Measurements from ENCODE around the gene POM121L2.
"Not testable (repeated sequence)": the region's sequence is repeated elsewhere in the genome, so short reads cannot be mapped to it uniquely, and the experiment has no call there.

The POM121L2 gene

DNA sequence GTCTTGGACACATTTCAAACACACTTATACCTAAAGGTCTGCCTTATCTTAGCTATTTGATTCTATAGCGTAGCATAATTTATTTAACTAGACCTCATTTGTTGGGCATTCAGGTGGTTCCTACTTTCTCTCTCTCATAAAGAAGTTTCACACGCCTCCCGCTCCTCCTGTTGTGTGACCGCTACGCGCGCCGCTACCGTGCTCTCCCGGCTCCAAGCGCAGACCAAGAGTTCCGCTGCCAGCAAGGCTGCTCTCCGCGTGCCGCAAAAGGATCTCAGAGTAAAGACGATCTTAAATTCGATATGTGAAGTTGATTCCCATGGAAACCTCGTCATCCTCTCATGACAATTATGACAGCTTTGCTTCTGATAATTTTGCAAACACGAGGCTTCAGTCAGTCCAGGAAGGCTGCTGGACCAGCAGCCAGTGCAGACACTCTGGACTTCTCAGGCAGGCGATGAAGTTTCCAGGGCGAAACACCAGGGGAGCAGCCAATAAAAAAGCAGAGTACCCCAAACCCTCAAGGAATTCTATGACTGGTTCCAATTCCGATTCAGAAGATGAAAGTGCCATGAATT lies 44.1 kb downstream of the POM121L2 start:
- no peak for DNase-seq (ENCODE audit: low read depth, low spot score)
- no peak overlapping the region for H3K4me3 ChIP-seq (ENCODE audit: low read length)

DNA sequence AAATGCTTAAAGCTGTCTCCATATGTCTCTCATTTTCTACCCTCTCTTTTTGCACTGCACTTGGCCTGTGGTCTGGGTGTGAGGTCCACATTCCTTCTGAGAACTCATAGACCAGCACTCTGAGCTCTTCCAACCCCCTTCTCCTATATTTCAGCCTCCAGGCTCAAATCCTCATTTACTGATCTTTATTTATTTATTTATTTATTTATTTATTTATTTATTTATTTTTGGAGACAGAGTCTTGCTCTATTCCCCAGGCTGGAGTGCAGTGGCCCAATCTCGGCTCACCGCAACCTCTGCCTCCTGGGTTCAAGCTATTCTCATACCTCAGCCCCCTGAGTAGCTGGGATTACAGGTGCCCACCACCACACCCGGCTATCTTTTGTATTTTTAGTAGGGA lies 45.1 kb downstream of the POM121L2 start:
- DNase-seq (ENCODE audit: low read depth, low spot score); H3K4me3 ChIP-seq (ENCODE audit: low read length): not testable (repeated sequence)

DNA sequence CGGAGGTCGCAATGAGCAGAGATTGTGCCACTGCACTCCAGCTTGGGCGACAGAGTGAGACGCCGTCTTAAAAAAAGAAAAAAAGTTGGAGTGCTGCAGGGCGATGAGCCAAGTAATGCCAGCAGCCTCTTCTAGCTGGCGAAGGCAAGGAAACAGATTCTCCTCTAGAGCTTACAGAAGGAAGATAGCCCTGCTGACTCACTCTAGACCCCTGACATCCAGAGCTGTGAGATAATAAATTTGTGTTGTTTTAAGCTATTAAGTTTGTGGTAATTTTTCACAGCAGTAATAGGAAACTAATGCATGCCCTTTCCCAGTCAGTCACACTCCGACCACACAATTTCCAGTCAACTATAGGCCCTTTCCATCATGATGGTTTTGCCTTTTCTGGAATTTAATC lies 48.2 kb downstream of the POM121L2 start:
- no peak overlapping the region for H3K4me3 ChIP-seq (ENCODE audit: low read length)
- no peak for DNase-seq (ENCODE audit: low read depth, low spot score)

DNA sequence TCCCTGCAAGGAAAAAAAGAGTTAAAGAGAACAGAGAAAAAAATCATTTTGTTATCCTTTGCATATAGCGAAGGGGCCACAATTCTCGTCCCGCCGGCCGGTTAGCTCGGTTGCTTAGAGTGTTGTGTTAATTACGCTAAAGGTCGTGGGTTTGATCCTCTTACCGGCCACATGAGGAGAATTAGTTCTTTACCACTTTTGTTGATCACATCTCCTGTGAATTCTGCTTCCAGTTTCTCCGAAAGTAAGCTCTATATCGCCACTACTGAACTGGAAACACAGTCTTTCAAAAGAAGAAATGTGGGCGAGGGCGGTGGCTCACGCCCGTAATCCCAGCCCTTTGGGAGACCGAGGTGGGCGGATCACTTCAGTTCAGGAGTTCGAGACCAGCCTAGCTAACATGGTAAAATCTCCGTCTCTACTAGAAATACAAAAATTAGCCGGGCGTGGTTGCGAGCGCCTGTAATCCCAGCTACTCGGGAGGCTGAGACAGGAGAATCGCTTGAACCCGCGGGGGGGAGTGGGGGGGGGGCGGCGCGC lies 51.2 kb downstream of the POM121L2 start:
- DNase-seq (ENCODE audit: low read depth, low spot score) = no peak
- H3K4me3 ChIP-seq (ENCODE audit: low read length) = no peak overlapping the region

DNA sequence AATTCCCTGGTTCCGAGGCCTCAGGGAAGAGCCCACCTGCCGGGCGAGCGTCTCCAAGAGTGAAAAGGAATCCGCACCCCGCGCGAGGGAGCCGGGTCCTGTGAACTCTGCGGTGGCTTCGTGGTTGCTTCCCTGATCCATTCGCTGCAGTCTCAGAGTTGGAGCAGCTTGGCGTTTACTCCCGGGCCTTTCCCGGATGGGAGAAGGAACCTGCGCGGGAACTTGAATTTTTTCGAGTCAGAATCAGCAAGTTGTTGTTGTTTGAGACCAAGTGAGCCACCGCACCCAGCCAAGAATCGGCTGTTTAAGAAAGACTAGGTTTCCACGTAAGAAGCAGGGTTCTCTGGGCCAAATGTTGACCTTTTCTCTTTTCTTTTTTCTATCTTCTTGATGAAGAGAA lies 51.7 kb downstream of the POM121L2 start:
- no peak overlapping the region for H3K4me3 ChIP-seq (ENCODE audit: low read length)
- no peak for DNase-seq (ENCODE audit: low read depth, low spot score)

Measured in Jurkat, Clone E6-1 (cell line).